Psoas muscle (tissue), 8 donors: ENCODE measurements around the gene SC5D. TPM values are rescaled to one million over a fixed set of nuclear protein-coding genes. Genes with fewer than 3 reads are reported as not detected.
A peak's percentile ranks its signal among the peaks of the same experiment; 100 is the strongest.

Experiments used
- ATAC-seq, 4 donors: fragments of 200-7000 bp; cut with Tn5 transposase; one replicate each; pipeline ENCODE4 v1.9.1; 2020; ENCODE audit warnings: moderate library complexity in 3 of 4, mild to moderate bottlenecking in 2 of 4
- DNase-seq, 2 donors: peaks; one replicate each; pipeline ENCODE4 v3.0.0-alpha.2; 2020
- H3K27ac ChIP-seq: fragments of 200-600 bp; one replicate; pipeline ENCODE4 v1.8.0; 2022
- H3K27me3 ChIP-seq, 3 donors: fragments of 200-600 bp in 1 of 3; one replicate each; pipeline versions ENCODE4 v1.6.1 to v1.8.0; 2013 to 2022; ENCODE audit warnings: low read length in 2 of 3, mild to moderate bottlenecking in 2 of 3, moderate library complexity in 1 of 3; ENCODE audit not compliant: insufficient read depth in 3 of 3
- H3K36me3 ChIP-seq, 2 donors: fragments of 200-600 bp in 1 of 2; one replicate each; pipeline versions ENCODE4 v1.6.1 to v1.8.0; 2013 to 2022; ENCODE audit warnings: low read depth in 1 of 2, mild to moderate bottlenecking in 1 of 2, moderate library complexity in 1 of 2; ENCODE audit not compliant: insufficient read depth in 1 of 2
- H3K4me1 ChIP-seq: fragments of 200-600 bp; one replicate; pipeline ENCODE4 v1.8.0; 2022
- H3K4me3 ChIP-seq: fragments of 200-600 bp; one replicate; pipeline ENCODE4 v1.8.0; 2022; ENCODE audit warnings: mild to moderate bottlenecking
- H3K9me3 ChIP-seq: fragments of 200-600 bp; one replicate; pipeline ENCODE4 v1.8.0; 2022
- WGBS, 3 donors: extraction: QIAGEN DNeasy Blood & Tissue Kit; methylation state at CpG; one replicate each; pipeline versions ENCODE4 v1.1.6 to v1.1.7; 2013; 5-methylcytosine and 5-hydroxymethylcytosine counted together
- intact Hi-C, 2 donors: fragments of 100-400 bp; cut with DNase I; formaldehyde crosslinking; loops; one replicate each; pipeline versions ENCODE4 v1.11.0 to v1.14.2; 2022
- polyA plus RNA-seq, 3 donors: library from polyadenylated mRNA; stranded (reverse); fragments of 200-250 nt; gene quantifications; one replicate each; pipeline ENCODE4 v1.2.3, GENCODE V29; 2013
- total RNA-seq, 4 donors: library from RNA; stranded (reverse); fragmentation: NEBNext Ultra II Directional in 2 of 4; extraction: Animal tissue kit (Norgen Biotek cat#: 25700) in 2 of 4; gene quantifications; one replicate each; pipeline versions ENCODE4 v1.2.1 to v1.2.4, GENCODE V29; 2021 to 2023
- TF ChIP-seq, protein P1 (sequence below): fragments of 200-600 bp; IDR thresholded peaks from one replicate; pipeline ENCODE4 v1.8.0; 2022; ENCODE audit warnings: antibody characterized with exemption
- donor health status: healthy with polysubstance abuse.
- donor health status: DM: no; HTN: no; CAD: no; lungs with moderate emphysema.
- donor health status: Bipolar disorder and iron deficiency.
- donor health status: healthy.
- donor health status: DM: yes; HTN: yes; CAD: no.
- donor health status: DM: no; HTN: no; CAD: no.
- donor health status: DM: no; HTN: no; CAD: no.
- donor health status: DM: yes; HTN: yes; CAD: no.

Gene SC5D
- total and polyA plus RNA-seq, 7 donors = 4.7 to 12.5 (median 7.4) TPM

GRCh38 chr11:121300313-121300971 lies 7.9 kb downstream of the SC5D start:
- ATAC-seq = peak in 3 of 4 donors; percentile 62 to 86 (median 67)
- no peak for DNase-seq
- Histone ChIP-seq H3K27me3 (no peaks in the 10 kb centered on the region), H3K4me3 (no peak overlapping the region), H3K9me3 (no peaks in the 10 kb centered on the region), H3K4me1 (no peaks in the 10 kb centered on the region), H3K36me3 (peaks cover 4 to 20% of the 10 kb centered on the region in 2 donors), H3K27ac (no peak overlapping the region)
- TF ChIP-seq, protein P1, sequence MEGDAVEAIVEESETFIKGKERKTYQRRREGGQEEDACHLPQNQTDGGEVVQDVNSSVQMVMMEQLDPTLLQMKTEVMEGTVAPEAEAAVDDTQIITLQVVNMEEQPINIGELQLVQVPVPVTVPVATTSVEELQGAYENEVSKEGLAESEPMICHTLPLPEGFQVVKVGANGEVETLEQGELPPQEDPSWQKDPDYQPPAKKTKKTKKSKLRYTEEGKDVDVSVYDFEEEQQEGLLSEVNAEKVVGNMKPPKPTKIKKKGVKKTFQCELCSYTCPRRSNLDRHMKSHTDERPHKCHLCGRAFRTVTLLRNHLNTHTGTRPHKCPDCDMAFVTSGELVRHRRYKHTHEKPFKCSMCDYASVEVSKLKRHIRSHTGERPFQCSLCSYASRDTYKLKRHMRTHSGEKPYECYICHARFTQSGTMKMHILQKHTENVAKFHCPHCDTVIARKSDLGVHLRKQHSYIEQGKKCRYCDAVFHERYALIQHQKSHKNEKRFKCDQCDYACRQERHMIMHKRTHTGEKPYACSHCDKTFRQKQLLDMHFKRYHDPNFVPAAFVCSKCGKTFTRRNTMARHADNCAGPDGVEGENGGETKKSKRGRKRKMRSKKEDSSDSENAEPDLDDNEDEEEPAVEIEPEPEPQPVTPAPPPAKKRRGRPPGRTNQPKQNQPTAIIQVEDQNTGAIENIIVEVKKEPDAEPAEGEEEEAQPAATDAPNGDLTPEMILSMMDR = no peak
- intact Hi-C loops = no loop called here
- 66 to 73% (median 67%) methylated on average over 2 of the region's 2 CpGs for WGBS, 3 donors

- WGBS, 3 donors = 71 to 86% (median 71%) methylated on average over 3 of the region's 3 CpGs
- H3K27ac ChIP-seq = no peak overlapping the region
- H3K27me3 ChIP-seq = no peaks in the 10 kb centered on the region
Observed at GRCh38 chr11:121300972-121301699, 8.6 kb downstream of the SC5D start.

GRCh38 chr11:121304759-121305158 lies 12.2 kb downstream of the SC5D start:
- Histone ChIP-seq H3K4me1 (no peaks in the 10 kb centered on the region), H3K36me3 (peaks cover 6 to 51% of the 10 kb centered on the region in 2 donors), H3K27me3 (no peaks in the 10 kb centered on the region), H3K9me3 (no peaks in the 10 kb centered on the region), H3K27ac (no peak overlapping the region), H3K4me3 (no peak overlapping the region)
- no peak for ATAC-seq
- no peak for DNase-seq
- TF ChIP-seq, protein P1 = no peak
- WGBS, 3 donors = 97 to 98% (median 98%) methylated on average over 1 of the region's 1 CpG
- intact Hi-C loops = no loop called here

More at GRCh38 chr11:121300972-121301699, 8.6 kb downstream of the SC5D start:
- TF ChIP-seq, protein P1 = no peak
- intact Hi-C loops = no loop called here
- DNase-seq (no peak), ATAC-seq (peak in 2 of 4 donors; percentile 45 to 79)
- Histone ChIP-seq H3K4me3 (no peak overlapping the region), H3K9me3 (no peaks in the 10 kb centered on the region), H3K36me3 (peaks cover 4 to 25% of the 10 kb centered on the region in 2 donors), H3K4me1 (no peaks in the 10 kb centered on the region)

- Histone ChIP-seq H3K27ac (no peak overlapping the region), H3K4me1 (no peaks in the 10 kb centered on the region), H3K9me3 (no peaks in the 10 kb centered on the region), H3K4me3 (no peak overlapping the region), H3K27me3 (no peaks in the 10 kb centered on the region), H3K36me3 (peaks cover 3 to 47% of the 10 kb centered on the region in 2 donors)
- WGBS, 3 donors = 95 to 97% (median 96%) methylated on average over 3 of the region's 3 CpGs
- ATAC-seq = no peak
- TF ChIP-seq, protein P1 = no peak
- intact Hi-C loops = no loop called here
- DNase-seq = no peak
Observed at GRCh38 chr11:121308816-121309215, 16.2 kb downstream of the SC5D start.
